Activated naive CD4-positive, alpha-beta T cell treated with anti-CD3 and anti-CD28 coated beads, Interleukin-2, amount 10 ng/mL, durations not matched to agents 7 days and 5 days (primary cell): ENCODE measurements around the gene RHBDL3.
A peak's percentile ranks its signal among the peaks of the same experiment; 100 is the strongest.
"Not testable (repeated sequence)": the region's sequence is repeated elsewhere in the genome, so short reads cannot be mapped to it uniquely, and the experiment has no call there.

Experiments used
- CTCF ChIA-PET: fragments of 350-600 bp; sonication (Branson Sonifier 250); formaldehyde crosslinking; loops from one replicate; lab custom pipeline; 2021; ENCODE audit warnings: antibody characterized with exemption; lab: Charles Lee
- DNase-seq: peaks from one replicate; pipeline ENCODE4 v3.0.0-alpha.2; 2020
- H3K27ac Mint-ChIP-seq: one replicate; pipeline ENCODE4 v1.8.0; 2021; ENCODE audit warnings: mild to moderate bottlenecking, moderate library complexity, mixed read lengths
- H3K27me3 Mint-ChIP-seq: one replicate; pipeline ENCODE4 v1.8.0; 2021; ENCODE audit warnings: mild to moderate bottlenecking, mixed read lengths
- H3K36me3 Mint-ChIP-seq: one replicate; pipeline ENCODE4 v1.8.0; 2021; ENCODE audit warnings: mixed read lengths
- H3K4me1 Mint-ChIP-seq: one replicate; pipeline ENCODE4 v1.8.0; 2021; ENCODE audit warnings: mixed read lengths
- H3K4me3 Mint-ChIP-seq: one replicate; pipeline ENCODE4 v1.8.0; 2021; ENCODE audit warnings: mild to moderate bottlenecking, moderate library complexity, mixed read lengths
- H3K9me3 Mint-ChIP-seq: one replicate; pipeline ENCODE4 v1.8.0; 2021; ENCODE audit warnings: mixed read lengths

Gene RHBDL3

GRCh38 chr17:32350666-32351418 is 85.2 kb downstream of the RHBDL3 start:
- CTCF ChIA-PET = interaction anchor here (0.8 to 1.2 kb wide), 3 partner anchors 10 to 98 kb away, joined by 3 to 8 read pairs (median 6); no protein-coding TSS in a partner anchor
- peak overlapping the region; percentile 94 for H3K4me3 Mint-ChIP-seq
- peak overlapping the region; percentile 100 for H3K27ac Mint-ChIP-seq
- H3K4me1 Mint-ChIP-seq = peaks cover 54% of the 10 kb centered on the region
- no peaks in the 10 kb centered on the region for H3K9me3 Mint-ChIP-seq
- peaks cover 48% of the 10 kb centered on the region for H3K36me3 Mint-ChIP-seq
- DNase-seq = peak; percentile 65
- H3K27me3 Mint-ChIP-seq = no peaks in the 10 kb centered on the region

DNA sequence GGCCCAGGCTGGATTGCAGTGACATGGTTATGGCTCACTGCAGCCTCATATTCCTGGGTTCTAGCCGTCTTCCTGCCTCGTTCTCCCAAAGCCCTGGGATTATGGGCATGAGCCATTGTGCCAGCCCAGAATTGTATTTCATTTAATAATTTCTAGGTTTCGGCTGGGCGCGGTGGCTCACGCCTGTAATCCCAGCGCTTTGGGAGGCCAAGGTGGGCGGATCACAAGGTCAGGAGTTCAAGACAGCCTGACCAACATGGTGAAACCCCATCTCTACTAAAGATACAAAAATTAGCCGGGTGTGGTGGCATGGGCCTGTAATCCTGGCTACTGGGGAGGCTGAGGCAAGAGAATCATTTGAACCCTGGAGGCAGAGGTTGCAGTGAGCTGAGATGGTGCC is 87.1 kb downstream of the RHBDL3 start:
- H3K9me3 Mint-ChIP-seq, DNase-seq, CTCF ChIA-PET, H3K27me3 Mint-ChIP-seq: not testable (repeated sequence)
- peaks cover 66% of the 10 kb centered on the region for H3K4me1 Mint-ChIP-seq
- peaks cover 56% of the 10 kb centered on the region for H3K36me3 Mint-ChIP-seq
- H3K4me3 Mint-ChIP-seq = peak overlapping the region; percentile 94
- peak overlapping the region; percentile 37 for H3K27ac Mint-ChIP-seq

GRCh38 chr17:32355649-32356377 is 90.2 kb downstream of the RHBDL3 start:
- Mint-ChIP-seq H3K36me3 (peaks cover 57% of the 10 kb centered on the region), H3K4me1 (peaks cover 64% of the 10 kb centered on the region), H3K9me3 (no peaks in the 10 kb centered on the region), H3K27me3 (no peaks in the 10 kb centered on the region), H3K27ac (no peak overlapping the region), H3K4me3 (peak overlapping the region; percentile 1)
- CTCF ChIA-PET = no interaction called here
- no peak for DNase-seq

- no peak overlapping the region for H3K27ac Mint-ChIP-seq
- H3K4me3 Mint-ChIP-seq = no peak overlapping the region
- no peak for DNase-seq
- peaks cover 59% of the 10 kb centered on the region for H3K36me3 Mint-ChIP-seq
- no peaks in the 10 kb centered on the region for H3K9me3 Mint-ChIP-seq
- no peaks in the 10 kb centered on the region for H3K27me3 Mint-ChIP-seq
- CTCF ChIA-PET = no interaction called here
- H3K4me1 Mint-ChIP-seq = peaks cover 63% of the 10 kb centered on the region
Observed at GRCh38 chr17:32356378-32356743, 90.7 kb downstream of the RHBDL3 start.

- no peak overlapping the region for H3K4me3 Mint-ChIP-seq
- no peaks in the 10 kb centered on the region for H3K27me3 Mint-ChIP-seq
- H3K9me3 Mint-ChIP-seq = no peaks in the 10 kb centered on the region
- H3K27ac Mint-ChIP-seq = no peak overlapping the region
- peaks cover 61% of the 10 kb centered on the region for H3K4me1 Mint-ChIP-seq
- H3K36me3 Mint-ChIP-seq = peaks cover 57% of the 10 kb centered on the region
- DNase-seq = no peak
- CTCF ChIA-PET = no interaction called here
Observed at GRCh38 chr17:32356750-32357149, 91.1 kb downstream of the RHBDL3 start.

DNA sequence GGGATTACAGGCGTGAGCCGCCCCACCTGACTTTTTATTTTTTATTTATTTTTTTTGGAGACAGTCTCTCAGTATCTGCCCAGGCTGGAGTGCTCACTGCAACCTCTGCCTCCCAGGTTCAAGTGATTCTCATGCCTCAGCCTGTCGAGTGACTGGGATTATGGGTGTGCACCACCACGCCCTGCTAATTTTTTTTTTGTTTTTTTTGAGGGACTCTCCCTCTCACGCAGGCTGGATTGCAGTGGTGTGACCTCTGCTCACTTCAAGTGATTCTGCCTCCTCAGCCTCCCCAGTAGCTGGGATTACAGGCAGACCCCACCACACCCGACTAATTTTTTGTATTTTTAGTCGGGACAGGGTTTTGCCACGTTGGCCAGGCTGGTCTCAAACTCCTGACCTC is 92.0 kb downstream of the RHBDL3 start:
- DNase-seq = no peak
- no peaks in the 10 kb centered on the region for H3K27me3 Mint-ChIP-seq
- H3K36me3 Mint-ChIP-seq = peaks cover 59% of the 10 kb centered on the region
- no peaks in the 10 kb centered on the region for H3K9me3 Mint-ChIP-seq
- CTCF ChIA-PET = interaction anchor here (0.5 kb wide), 1 partner anchor 248 kb away, joined by 3 read pairs; no protein-coding TSS in a partner anchor
- peaks cover 55% of the 10 kb centered on the region for H3K4me1 Mint-ChIP-seq
- no peak overlapping the region for H3K27ac Mint-ChIP-seq
- no peak overlapping the region for H3K4me3 Mint-ChIP-seq

DNA sequence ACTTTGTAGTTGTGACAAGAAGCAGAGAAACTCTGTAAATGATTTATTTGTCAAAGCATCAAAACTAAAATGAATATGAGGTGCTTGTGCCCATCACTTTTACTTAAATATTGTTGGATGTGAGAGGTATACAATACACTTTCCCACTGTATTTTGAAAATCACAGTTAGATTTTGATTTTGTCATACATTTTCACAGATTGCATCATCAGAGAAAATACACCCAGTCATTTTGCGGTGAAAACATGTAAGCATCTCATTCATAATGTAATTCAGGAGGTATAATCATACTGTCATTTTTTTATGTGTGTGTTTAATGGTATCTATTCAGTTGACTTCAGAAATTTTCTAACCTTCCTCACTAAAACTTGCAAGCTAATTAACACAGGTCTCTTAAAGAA is 95.6 kb downstream of the RHBDL3 start:
- H3K9me3 Mint-ChIP-seq = no peaks in the 10 kb centered on the region
- H3K4me1 Mint-ChIP-seq = peaks cover 34% of the 10 kb centered on the region
- no peaks in the 10 kb centered on the region for H3K27me3 Mint-ChIP-seq
- CTCF ChIA-PET = no interaction called here
- H3K4me3 Mint-ChIP-seq = no peak overlapping the region
- no peak for DNase-seq
- H3K27ac Mint-ChIP-seq = no peak overlapping the region
- peaks cover 62% of the 10 kb centered on the region for H3K36me3 Mint-ChIP-seq

GRCh38 chr17:32370426-32370825 is 104.8 kb downstream of the RHBDL3 start:
- DNase-seq = no peak
- Mint-ChIP-seq H3K4me1 (peaks cover 10% of the 10 kb centered on the region), H3K27me3 (no peaks in the 10 kb centered on the region), H3K27ac (no peak overlapping the region), H3K9me3 (no peaks in the 10 kb centered on the region), H3K4me3 (no peak overlapping the region), H3K36me3 (peaks cover 56% of the 10 kb centered on the region)
- CTCF ChIA-PET = no interaction called here
